ENCODE data around the gene NEDD4.

GRCh38 chr15:56001471-56002078 is 8.2 kb upstream of the NEDD4 start:
- no peak for TF ChIP-seq CTCF (IDR thresholded peaks at IDR 0.05)
- no peak for TF ChIP-seq POLR2A (IDR thresholded peaks at IDR 0.05)
